Endometrium (tissue), 2 donors: ENCODE data around the gene SLC6A6.

Experiments
- FAIRE-seq: peaks from 2 replicates; lab custom pipeline; 2012; peaks lifted over from hg19 to GRCh38; lab: Jason Lieb, UNC
- donor health status: control.
- donor health status: control.

The SLC6A6 gene

GRCh38 chr3:14487821-14488220, 85.4 kb downstream of the SLC6A6 start:
- FAIRE-seq, result no peak

- no peak for FAIRE-seq
Observed at GRCh38 chr3:14488286-14489041, 86.1 kb downstream of the SLC6A6 start.

- no peak for FAIRE-seq
Observed at GRCh38 chr3:14489641-14490040, 87.2 kb downstream of the SLC6A6 start.

- no peak for FAIRE-seq
Observed at GRCh38 chr3:14490255-14490654, 87.8 kb downstream of the SLC6A6 start.

GRCh38 chr3:14490831-14491230, 88.4 kb downstream of the SLC6A6 start:
- FAIRE-seq, result no peak

GRCh38 chr3:14491396-14492190, 89.2 kb downstream of the SLC6A6 start:
- no peak for FAIRE-seq

GRCh38 chr3:14492948-14493881, 90.8 kb downstream of the SLC6A6 start:
- no peak for FAIRE-seq

GRCh38 chr3:14494279-14494972, 92.0 kb downstream of the SLC6A6 start:
- no peak for FAIRE-seq

GRCh38 chr3:14494973-14495300, 92.5 kb downstream of the SLC6A6 start:
- no peak for FAIRE-seq

- FAIRE-seq, result no peak
Observed at GRCh38 chr3:14496351-14496750, 93.9 kb downstream of the SLC6A6 start.

GRCh38 chr3:14497321-14497720, 94.9 kb downstream of the SLC6A6 start:
- FAIRE-seq, result no peak

- FAIRE-seq, result no peak
Observed at GRCh38 chr3:14502472-14502871, 100.1 kb downstream of the SLC6A6 start.

- no peak for FAIRE-seq
Observed at GRCh38 chr3:14503033-14503705, 100.8 kb downstream of the SLC6A6 start.

- no peak for FAIRE-seq
Observed at GRCh38 chr3:14503706-14504065, 101.3 kb downstream of the SLC6A6 start.

GRCh38 chr3:14505001-14505802, 102.8 kb downstream of the SLC6A6 start:
- FAIRE-seq, result no peak

- no peak for FAIRE-seq
Observed at GRCh38 chr3:14505803-14506500, 103.5 kb downstream of the SLC6A6 start.

- FAIRE-seq, result no peak
Observed at GRCh38 chr3:14506626-14507304, 104.4 kb downstream of the SLC6A6 start.

- FAIRE-seq, result no peak
Observed at GRCh38 chr3:14507305-14507741, 104.9 kb downstream of the SLC6A6 start.
